ENCODE data around the gene WFDC9. TPM values are rescaled to one million over a fixed set of nuclear protein-coding genes. Genes with fewer than 3 reads are reported as not detected.
"Not testable (repeated sequence)": the region's sequence is repeated elsewhere in the genome, so short reads cannot be mapped to it uniquely, and the experiment has no call there.

The WFDC9 gene
- total RNA-seq, 2 experiments from 2014 or later, result not detected

GRCh38 chr20:45629496-45630100 lies 1.5 kb downstream of the WFDC9 start, which contains the start of gene WFDC10A:
TSS of gene WFDC10A (plus strand) at chr20:45629739. CDS start at chr20:45629814, 75 bp downstream.
- DNase-seq (no peak), ATAC-seq (ENCODE audit: low read depth) (no peak)
- Mint-ChIP-seq H3K27ac (no peak within 1 kb of the TSS), H3K27me3 (peaks cover 14% of the 10 kb centered on the region), H3K4me3 (no peak within 1 kb of the TSS), H3K9me3 (peaks cover 2% of the 10 kb centered on the region), H3K4me1 (peaks cover 1% of the 10 kb centered on the region), H3K36me3 (no peaks in the 10 kb centered on the region)
- POLR2A ChIA-PET, result no interaction called here

- POLR2A ChIA-PET, result no interaction called here
Observed at GRCh38 chr20:45626540-45626939, 4.5 kb downstream of the WFDC9 start.

GRCh38 chr20:45621593-45621992 lies 9.5 kb downstream of the WFDC9 start:
- POLR2A ChIA-PET, result no interaction called here
- peaks cover 2% of the 10 kb centered on the region for H3K9me3 Mint-ChIP-seq
- no peak overlapping the region for H3K4me3 Mint-ChIP-seq
- ATAC-seq (ENCODE audit: low read depth) (no peak), DNase-seq (no peak)
- no peaks in the 10 kb centered on the region for H3K36me3 Mint-ChIP-seq
- H3K4me1 Mint-ChIP-seq, result no peaks in the 10 kb centered on the region
- H3K27ac Mint-ChIP-seq, result no peak overlapping the region
- peaks cover 15% of the 10 kb centered on the region for H3K27me3 Mint-ChIP-seq

More at GRCh38 chr20:45626540-45626939, 4.5 kb downstream of the WFDC9 start:
- Mint-ChIP-seq H3K27ac (no peak overlapping the region), H3K4me1 (peaks cover 1% of the 10 kb centered on the region), H3K36me3 (no peaks in the 10 kb centered on the region), H3K4me3 (no peak overlapping the region), H3K27me3 (peaks cover 19% of the 10 kb centered on the region), H3K9me3 (no peaks in the 10 kb centered on the region)
- ATAC-seq (ENCODE audit: low read depth) (no peak), DNase-seq (no peak)

- no peak for DNase-seq
- Mint-ChIP-seq H3K27me3 (peaks cover 19% of the 10 kb centered on the region), H3K4me3 (no peak overlapping the region), H3K27ac (no peak overlapping the region), H3K36me3 (no peaks in the 10 kb centered on the region), H3K4me1 (no peaks in the 10 kb centered on the region), H3K9me3 (peaks cover 2% of the 10 kb centered on the region)
- no peak for ATAC-seq (ENCODE audit: low read depth)
- POLR2A ChIA-PET, result no interaction called here
Observed at GRCh38 chr20:45617591-45617990, 13.5 kb downstream of the WFDC9 start.

GRCh38 chr20:45612314-45612713 lies 18.8 kb downstream of the WFDC9 start:
- POLR2A ChIA-PET, result no interaction called here
- Mint-ChIP-seq H3K27ac (no peak overlapping the region), H3K9me3 (peaks cover 5% of the 10 kb centered on the region), H3K27me3 (peaks cover 10% of the 10 kb centered on the region), H3K36me3 (no peaks in the 10 kb centered on the region), H3K4me1 (no peaks in the 10 kb centered on the region), H3K4me3 (no peak overlapping the region)
- no peak for ATAC-seq (ENCODE audit: low read depth)
- DNase-seq, result no peak

- H3K27me3 Mint-ChIP-seq, result peaks cover 11% of the 10 kb centered on the region
- no peaks in the 10 kb centered on the region for H3K36me3 Mint-ChIP-seq
- POLR2A ChIA-PET, result no interaction called here
- peaks cover 10% of the 10 kb centered on the region for H3K9me3 Mint-ChIP-seq
- H3K4me3 Mint-ChIP-seq, result no peak overlapping the region
- ATAC-seq (ENCODE audit: low read depth) (no peak), DNase-seq (no peak)
- no peak overlapping the region for H3K27ac Mint-ChIP-seq
- no peaks in the 10 kb centered on the region for H3K4me1 Mint-ChIP-seq
Observed at GRCh38 chr20:45611054-45611453, 20.0 kb downstream of the WFDC9 start.

- no peak for ATAC-seq (ENCODE audit: low read depth)
- peaks cover 10% of the 10 kb centered on the region for H3K27me3 Mint-ChIP-seq
- POLR2A ChIA-PET, result no interaction called here
Observed at GRCh38 chr20:45607810-45608209, 23.3 kb downstream of the WFDC9 start.

GRCh38 chr20:45595235-45595634 lies 35.8 kb downstream of the WFDC9 start:
- Mint-ChIP-seq H3K9me3 (no peaks in the 10 kb centered on the region), H3K27me3 (peaks cover 30% of the 10 kb centered on the region), H3K4me3 (no peak overlapping the region), H3K36me3 (no peaks in the 10 kb centered on the region), H3K4me1 (no peaks in the 10 kb centered on the region), H3K27ac (no peak overlapping the region)
- ATAC-seq (ENCODE audit: low read depth), result no peak
- DNase-seq, result no peak
- POLR2A ChIA-PET, result no interaction called here

More at GRCh38 chr20:45607810-45608209, 23.3 kb downstream of the WFDC9 start:
- H3K36me3 Mint-ChIP-seq, result no peaks in the 10 kb centered on the region
- H3K4me3 Mint-ChIP-seq, result no peak overlapping the region
- no peaks in the 10 kb centered on the region for H3K4me1 Mint-ChIP-seq
- H3K9me3 Mint-ChIP-seq, result peaks cover 14% of the 10 kb centered on the region
- DNase-seq, result no peak
- no peak overlapping the region for H3K27ac Mint-ChIP-seq

GRCh38 chr20:45593498-45593897 lies 37.6 kb downstream of the WFDC9 start:
- no peaks in the 10 kb centered on the region for H3K36me3 Mint-ChIP-seq
- ATAC-seq (ENCODE audit: low read depth) (no peak), DNase-seq (no peak)
- H3K27ac Mint-ChIP-seq, result no peak overlapping the region
- peaks cover 27% of the 10 kb centered on the region for H3K27me3 Mint-ChIP-seq
- no peaks in the 10 kb centered on the region for H3K4me1 Mint-ChIP-seq
- no peak overlapping the region for H3K4me3 Mint-ChIP-seq
- POLR2A ChIA-PET, result no interaction called here
- no peaks in the 10 kb centered on the region for H3K9me3 Mint-ChIP-seq

- no peak for ATAC-seq (ENCODE audit: low read depth)
- no peak overlapping the region for H3K4me3 Mint-ChIP-seq
- no peaks in the 10 kb centered on the region for H3K9me3 Mint-ChIP-seq
- POLR2A ChIA-PET, result no interaction called here
- no peaks in the 10 kb centered on the region for H3K4me1 Mint-ChIP-seq
- no peak for DNase-seq
- H3K27ac Mint-ChIP-seq, result no peak overlapping the region
- H3K36me3 Mint-ChIP-seq, result no peaks in the 10 kb centered on the region
- H3K27me3 Mint-ChIP-seq, result peaks cover 24% of the 10 kb centered on the region
Observed at GRCh38 chr20:45592574-45593189, 38.4 kb downstream of the WFDC9 start.

- no peaks in the 10 kb centered on the region for H3K9me3 Mint-ChIP-seq
- H3K27me3 Mint-ChIP-seq, result peaks cover 22% of the 10 kb centered on the region
- DNase-seq (no peak), ATAC-seq (ENCODE audit: low read depth) (no peak)
- POLR2A ChIA-PET, result no interaction called here
- no peaks in the 10 kb centered on the region for H3K4me1 Mint-ChIP-seq
- H3K36me3 Mint-ChIP-seq, result no peaks in the 10 kb centered on the region
- no peak overlapping the region for H3K4me3 Mint-ChIP-seq
- H3K27ac Mint-ChIP-seq, result no peak overlapping the region
Observed at GRCh38 chr20:45589725-45590124, 41.4 kb downstream of the WFDC9 start.

GRCh38 chr20:45588800-45589199 lies 42.3 kb downstream of the WFDC9 start:
- peaks cover 16% of the 10 kb centered on the region for H3K27me3 Mint-ChIP-seq
- no peaks in the 10 kb centered on the region for H3K9me3 Mint-ChIP-seq
- H3K4me1 Mint-ChIP-seq, result no peaks in the 10 kb centered on the region
- DNase-seq, result no peak
- POLR2A ChIA-PET, result no interaction called here
- H3K27ac Mint-ChIP-seq, result no peak overlapping the region
- no peak overlapping the region for H3K4me3 Mint-ChIP-seq
- ATAC-seq (ENCODE audit: low read depth), result no peak
- H3K36me3 Mint-ChIP-seq, result no peaks in the 10 kb centered on the region

GRCh38 chr20:45585986-45586385 lies 45.1 kb downstream of the WFDC9 start:
- H3K27me3 Mint-ChIP-seq, result peaks cover 10% of the 10 kb centered on the region
- H3K4me3 Mint-ChIP-seq; H3K36me3 Mint-ChIP-seq; POLR2A ChIA-PET; DNase-seq; H3K4me1 Mint-ChIP-seq; H3K9me3 Mint-ChIP-seq; ATAC-seq (ENCODE audit: low read depth); H3K27ac Mint-ChIP-seq: not testable (repeated sequence)

GRCh38 chr20:45584294-45584693 lies 46.8 kb downstream of the WFDC9 start:
- ATAC-seq (ENCODE audit: low read depth); DNase-seq; H3K4me3 Mint-ChIP-seq; H3K4me1 Mint-ChIP-seq; H3K9me3 Mint-ChIP-seq; H3K27ac Mint-ChIP-seq; H3K36me3 Mint-ChIP-seq; POLR2A ChIA-PET: not testable (repeated sequence)
- H3K27me3 Mint-ChIP-seq, result peaks cover 18% of the 10 kb centered on the region

Data from activated naive CD8-positive, alpha-beta T cell treated with anti-CD3 and anti-CD28 coated beads, Interleukin-2, amount 10 ng/mL, durations not matched to agents 7 days and 5 days (primary cell).